ENCODE data around the gene NDC80. TPM values are rescaled to one million over a fixed set of nuclear protein-coding genes. Genes with fewer than 3 reads are reported as not detected.
"Not testable (repeated sequence)": the region's sequence is repeated elsewhere in the genome, so short reads cannot be mapped to it uniquely, and the experiment has no call there.

The NDC80 gene
- 0.27 TPM for total RNA-seq
- long read RNA-seq = 0 reads

GRCh38 chr18:2571200-2572170 lies at the start of gene NDC80, which contains the start of gene METTL4:
Gene NDC80, plus strand, starts transcription at chr18:2571557. Its CDS starts 1,429 bp downstream, at chr18:2572986.
Gene METTL4, minus strand, starts transcription at chr18:2571505. Its CDS starts 4,289 bp downstream, at chr18:2567216.
- intact Hi-C loops (cut with DNase I) = no loop called here
- DNase-seq (peak; percentile 90), ATAC-seq (ENCODE audit: poor library complexity) (peak; percentile 99)

- intact Hi-C loops (cut with DNase I) = no loop called here
- ATAC-seq (ENCODE audit: poor library complexity) = no peak
- no peak for DNase-seq
These were observed 49.2 kb upstream of the NDC80 start for GRCh38 chr18:2522112-2522511.

- ATAC-seq (ENCODE audit: poor library complexity); DNase-seq; intact Hi-C loops (cut with DNase I): not testable (repeated sequence)
These were observed 46.6 kb upstream of the NDC80 start for GRCh38 chr18:2524794-2525198.

GRCh38 chr18:2526329-2526728 lies 45.0 kb upstream of the NDC80 start:
- ATAC-seq (ENCODE audit: poor library complexity) (no peak), DNase-seq (no peak)
- intact Hi-C loops (cut with DNase I) = no loop called here

- DNase-seq = no peak
- ATAC-seq (ENCODE audit: poor library complexity) = no peak
- intact Hi-C loops (cut with DNase I) = no loop called here
These were observed 42.2 kb upstream of the NDC80 start for GRCh38 chr18:2529154-2529553.

GRCh38 chr18:2531751-2532150 lies 39.6 kb upstream of the NDC80 start:
- intact Hi-C loops (cut with DNase I) = no loop called here
- DNase-seq = no peak
- ATAC-seq (ENCODE audit: poor library complexity) = no peak

- intact Hi-C loops (cut with DNase I) = no loop called here
- no peak for ATAC-seq (ENCODE audit: poor library complexity)
- no peak for DNase-seq
These were observed 38.6 kb upstream of the NDC80 start for GRCh38 chr18:2532797-2533196.

GRCh38 chr18:2534906-2535305 lies 36.5 kb upstream of the NDC80 start:
- intact Hi-C loops (cut with DNase I) = no loop called here
- ATAC-seq (ENCODE audit: poor library complexity) = no peak

GRCh38 chr18:2535419-2535910 lies 35.9 kb upstream of the NDC80 start:
- no peak for DNase-seq
- intact Hi-C loops (cut with DNase I) = no loop called here
- ATAC-seq (ENCODE audit: poor library complexity) = no peak

More at GRCh38 chr18:2534906-2535305, 36.5 kb upstream of the NDC80 start:
- no peak for DNase-seq

GRCh38 chr18:2536063-2536462 lies 35.3 kb upstream of the NDC80 start:
- intact Hi-C loops (cut with DNase I) = no loop called here
- ATAC-seq (ENCODE audit: poor library complexity) = no peak
- DNase-seq = no peak

GRCh38 chr18:2536493-2536892 lies 34.9 kb upstream of the NDC80 start:
- ATAC-seq (ENCODE audit: poor library complexity) = peak; percentile 57
- no peak for DNase-seq
- intact Hi-C loops (cut with DNase I) = no loop called here

GRCh38 chr18:2537296-2537695 lies 34.1 kb upstream of the NDC80 start:
- ATAC-seq (ENCODE audit: poor library complexity) (no peak), DNase-seq (no peak)
- intact Hi-C loops (cut with DNase I) = no loop called here

- ATAC-seq (ENCODE audit: poor library complexity) = no peak
- DNase-seq = no peak
- intact Hi-C loops (cut with DNase I) = no loop called here
These were observed 33.1 kb upstream of the NDC80 start for GRCh38 chr18:2538236-2538635.

GRCh38 chr18:2538844-2539243 lies 32.5 kb upstream of the NDC80 start:
- intact Hi-C loops (cut with DNase I) = no loop called here
- DNase-seq (no peak), ATAC-seq (ENCODE audit: poor library complexity) (no peak)

GRCh38 chr18:2540575-2540974 lies 30.8 kb upstream of the NDC80 start:
- intact Hi-C loops (cut with DNase I) = loop anchor here (5.0 to 10.0 kb wide), 3 partner anchors 433 to 1676 kb away; no protein-coding TSS in a partner anchor
- DNase-seq (no peak), ATAC-seq (ENCODE audit: poor library complexity) (no peak)

GRCh38 chr18:2541925-2542563 lies 29.3 kb upstream of the NDC80 start:
- ATAC-seq (ENCODE audit: poor library complexity) = not testable (repeated sequence)
- intact Hi-C loops (cut with DNase I) = loop anchor here (5.0 to 10.0 kb wide), 3 partner anchors 435 to 1677 kb away; no protein-coding TSS in a partner anchor

GRCh38 chr18:2545155-2545554 lies 26.2 kb upstream of the NDC80 start:
- ATAC-seq (ENCODE audit: poor library complexity) = no peak
- DNase-seq = no peak
- intact Hi-C loops (cut with DNase I) = loop anchor here (10.0 kb wide), 2 partner anchors 960 to 1680 kb away; no protein-coding TSS in a partner anchor

More at GRCh38 chr18:2541925-2542563, 29.3 kb upstream of the NDC80 start:
- DNase-seq = not testable (repeated sequence)

- ATAC-seq (ENCODE audit: poor library complexity) (peak; percentile 57), DNase-seq (no peak)
- intact Hi-C loops (cut with DNase I) = loop anchor here (10.0 kb wide), 2 partner anchors 963 to 1683 kb away; no protein-coding TSS in a partner anchor
These were observed 23.8 kb upstream of the NDC80 start for GRCh38 chr18:2547477-2548087.

- ATAC-seq (ENCODE audit: poor library complexity) (no peak), DNase-seq (no peak)
- intact Hi-C loops (cut with DNase I) = loop anchor here (10.0 kb wide), 2 partner anchors 965 to 1685 kb away; no protein-coding TSS in a partner anchor
These were observed 21.9 kb upstream of the NDC80 start for GRCh38 chr18:2549462-2549861.

Data from Right ventricle myocardium superior (tissue), 1 donor.